GM21381 (cell line): Measurements from ENCODE around the gene OTUB1.

Source experiments
- ATAC-seq: cut with Tn5 transposase; IDR thresholded peaks from one replicate; pipeline ENCODE4 v1.9.1; 2021; ENCODE audit warnings: mild to moderate bottlenecking, moderate library complexity; ENCODE audit not compliant: unreplicated experiment

Gene OTUB1

DNA sequence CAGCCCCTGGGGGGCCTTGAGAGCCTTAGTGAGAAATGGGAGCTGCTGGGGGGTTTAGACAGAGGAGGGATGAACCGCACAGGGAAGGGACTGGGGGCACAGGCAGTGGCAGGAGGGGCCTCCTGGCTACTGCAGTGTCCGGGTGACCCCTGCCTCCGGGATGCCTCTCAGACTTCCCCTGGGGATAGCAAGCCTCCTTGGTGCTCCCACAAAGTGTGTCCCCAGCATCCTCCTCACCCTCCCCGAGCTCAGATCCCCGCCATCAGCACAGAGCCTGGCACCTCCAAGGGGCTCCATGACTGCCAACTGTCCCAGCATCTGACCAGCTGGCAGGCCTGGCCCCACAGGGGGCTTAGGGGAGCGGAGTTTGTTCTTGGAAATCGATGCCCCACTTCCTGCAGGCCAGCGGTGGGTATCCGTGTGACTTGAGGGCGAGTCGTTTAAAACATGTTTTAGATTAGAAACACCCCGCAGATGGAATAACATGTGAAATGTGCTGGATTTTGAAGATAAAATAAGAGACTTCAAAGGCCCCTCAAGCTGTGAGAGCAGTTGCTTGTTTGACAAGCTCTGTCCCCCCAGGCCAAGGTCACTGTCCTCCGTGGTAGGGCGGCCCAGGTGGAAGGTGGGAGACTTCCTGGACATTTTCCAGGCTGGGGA lies 36.0 kb downstream of the OTUB1 start:
- ATAC-seq, result no peak

- no peak for ATAC-seq
Observed at GRCh38 chr11:64023712-64024710, 37.8 kb downstream of the OTUB1 start.

- no peak for ATAC-seq
Observed at GRCh38 chr11:64025205-64025604, 39.0 kb downstream of the OTUB1 start.

DNA sequence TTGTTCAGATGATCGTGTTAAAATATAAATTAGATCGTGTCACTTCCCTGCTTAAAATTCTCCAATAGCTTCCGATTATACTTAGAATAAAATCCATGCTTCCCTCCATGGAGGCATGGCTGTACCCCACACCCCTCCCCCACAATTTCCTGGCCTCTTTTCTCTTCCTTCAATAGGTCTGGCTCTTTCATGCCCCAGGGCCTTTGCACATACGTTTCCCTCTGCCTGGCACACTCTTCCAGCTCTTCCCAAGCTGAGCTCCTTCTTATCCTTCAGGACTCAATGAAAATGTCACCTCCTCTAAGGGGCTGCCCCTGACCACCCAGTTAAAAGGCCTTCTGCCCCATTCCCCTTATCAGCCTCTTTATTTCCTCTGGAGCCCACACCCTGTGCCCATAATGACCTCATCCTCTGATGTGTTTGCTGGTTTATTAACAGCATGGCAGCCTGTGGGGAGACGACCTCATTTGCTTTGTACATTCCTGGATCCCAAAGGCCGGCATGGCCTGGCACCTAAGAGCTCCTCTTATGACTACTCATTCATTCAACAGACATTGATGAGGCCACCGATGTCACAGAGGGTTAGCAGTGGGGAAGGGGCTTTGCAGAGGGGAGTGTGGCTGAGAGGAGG lies 40.5 kb downstream of the OTUB1 start:
- no peak for ATAC-seq

GRCh38 chr11:64027651-64028397 lies 41.6 kb downstream of the OTUB1 start:
- no peak for ATAC-seq

DNA sequence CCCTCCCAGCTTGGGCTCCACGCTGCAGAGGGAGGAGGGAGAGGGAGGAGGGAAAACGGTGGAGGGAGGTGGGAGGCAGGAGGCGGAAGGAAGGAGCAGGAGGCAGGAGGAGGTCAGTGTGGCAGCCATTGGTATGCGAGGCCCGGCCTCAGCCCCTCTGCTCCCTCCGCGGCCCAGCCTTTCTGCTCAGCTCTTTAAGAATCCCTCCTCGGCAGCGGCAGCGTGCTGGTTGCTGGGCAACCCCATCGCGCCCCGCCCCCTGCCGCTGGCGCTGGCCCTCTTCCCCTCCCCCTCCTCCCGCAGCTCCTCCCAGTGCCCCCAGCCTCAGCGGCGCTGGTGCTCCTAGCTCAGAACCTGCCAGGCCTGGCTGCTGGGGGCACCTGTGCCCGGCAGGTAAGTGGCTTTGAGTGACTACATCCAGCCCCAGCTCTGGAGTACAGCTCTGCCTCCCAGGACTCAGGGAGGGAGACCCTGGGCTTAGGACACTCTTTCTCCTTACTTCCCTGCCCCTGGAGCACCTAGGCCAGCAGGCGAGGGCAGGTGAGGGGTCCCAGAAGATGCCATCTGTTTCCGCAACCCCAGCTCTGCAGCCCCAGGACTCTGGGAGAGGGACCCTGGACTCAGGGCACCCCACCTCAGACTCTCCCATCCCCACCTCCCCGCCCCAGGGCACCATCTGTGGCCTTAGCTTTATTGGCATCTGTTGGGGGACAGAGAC lies 42.3 kb downstream of the OTUB1 start:
- ATAC-seq, result no peak

DNA sequence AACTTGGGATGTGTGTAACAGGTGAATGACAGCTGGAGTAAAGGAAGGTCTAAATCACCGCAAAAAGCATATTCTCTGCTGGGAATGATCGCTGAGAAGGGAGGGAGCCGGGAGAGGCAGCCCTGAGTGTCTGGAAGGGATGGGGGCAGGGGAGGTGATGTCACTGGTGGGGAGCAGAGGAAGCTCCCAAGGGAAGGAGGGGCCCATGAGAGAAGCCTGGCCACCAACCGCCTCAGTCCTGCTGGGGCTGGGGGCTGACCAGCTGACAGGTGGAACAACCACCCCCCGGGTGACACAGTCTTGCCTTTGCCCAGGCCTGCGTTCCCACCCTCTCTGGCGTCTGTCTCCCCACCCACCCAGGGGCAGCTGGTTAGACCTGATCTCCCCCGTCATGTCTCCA lies 43.5 kb downstream of the OTUB1 start:
- ATAC-seq, result no peak

- no peak for ATAC-seq
Observed at GRCh38 chr11:64031001-64031400, 44.8 kb downstream of the OTUB1 start.

- no peak for ATAC-seq
Observed at GRCh38 chr11:64032050-64032449, 45.8 kb downstream of the OTUB1 start.

DNA sequence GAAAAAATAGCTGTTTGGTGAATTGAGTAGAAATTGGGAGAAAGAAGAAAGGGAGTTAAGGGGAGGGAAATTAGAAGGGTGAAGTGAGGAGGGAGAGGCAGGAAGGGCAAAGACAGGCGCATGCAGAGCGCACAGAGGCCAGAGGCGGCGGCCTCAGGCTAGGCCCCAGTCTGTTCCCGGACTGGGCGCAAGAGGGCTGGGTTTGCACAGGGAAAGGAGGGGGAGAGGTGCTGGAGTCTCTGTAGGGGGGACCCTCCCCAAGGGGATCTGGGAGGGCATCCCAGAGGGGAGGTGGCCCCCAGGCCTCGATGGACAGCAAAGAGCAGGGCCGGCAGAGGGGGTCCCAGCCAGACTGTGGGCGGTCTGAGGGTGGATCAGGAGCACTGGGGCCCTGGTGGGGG lies 48.2 kb downstream of the OTUB1 start:
- ATAC-seq, result no peak

- ATAC-seq, result no peak
Observed at GRCh38 chr11:64035081-64035524, 48.9 kb downstream of the OTUB1 start.

GRCh38 chr11:64035576-64035975 lies 49.3 kb downstream of the OTUB1 start, which contains the start of gene FLRT1:
Gene FLRT1 (plus strand): TSS chr11:64035931. CDS start chr11:64116268, 80,337 bp downstream.
- ATAC-seq, result no peak

DNA sequence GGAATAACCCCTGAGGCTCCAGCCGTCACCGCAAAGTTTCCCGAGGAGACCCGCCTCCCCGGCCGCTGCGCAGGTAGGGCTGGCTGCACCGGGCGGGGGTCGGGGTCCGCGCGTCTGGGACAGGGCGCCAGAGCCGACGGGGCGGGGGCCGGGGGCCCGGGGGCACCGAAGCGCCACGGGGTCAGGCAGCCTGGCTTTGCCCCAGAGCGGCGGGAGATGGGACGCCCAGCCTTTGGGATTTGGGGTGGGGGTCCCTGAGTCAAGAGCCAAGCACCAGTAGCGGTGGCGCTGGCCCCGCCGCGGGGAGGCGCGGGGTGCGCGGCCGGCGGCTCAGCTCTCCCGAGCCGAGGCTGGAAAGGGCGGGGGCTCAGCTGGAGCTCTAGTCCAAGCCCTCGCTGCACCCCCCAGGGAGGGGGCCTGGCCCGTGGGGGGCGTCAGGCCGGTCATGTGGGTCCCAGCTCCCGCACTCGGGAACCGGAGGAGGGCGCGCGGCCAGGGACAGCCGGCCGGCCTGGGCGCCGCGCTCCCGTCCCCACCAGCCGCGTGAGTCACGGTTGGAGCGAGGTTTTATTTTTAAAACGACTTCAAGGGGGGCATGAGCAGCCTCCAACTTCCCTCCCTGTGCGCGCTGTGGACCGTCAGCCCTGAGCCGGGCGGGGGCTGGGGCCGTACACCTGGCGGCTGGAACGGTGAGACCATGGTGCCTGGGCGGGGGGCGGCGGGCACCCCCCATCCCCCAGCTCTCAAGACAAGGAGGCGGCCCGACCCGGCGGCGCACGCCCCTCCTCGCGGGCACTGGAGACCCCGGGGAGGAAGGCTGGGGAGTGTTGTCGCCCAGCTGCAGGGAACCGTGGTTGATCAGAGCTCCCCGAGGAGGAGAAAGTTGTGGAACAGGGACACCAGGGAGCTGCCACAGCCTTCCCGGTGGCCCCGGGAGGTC lies 50.1 kb downstream of the OTUB1 start:
- ATAC-seq, result no peak

DNA sequence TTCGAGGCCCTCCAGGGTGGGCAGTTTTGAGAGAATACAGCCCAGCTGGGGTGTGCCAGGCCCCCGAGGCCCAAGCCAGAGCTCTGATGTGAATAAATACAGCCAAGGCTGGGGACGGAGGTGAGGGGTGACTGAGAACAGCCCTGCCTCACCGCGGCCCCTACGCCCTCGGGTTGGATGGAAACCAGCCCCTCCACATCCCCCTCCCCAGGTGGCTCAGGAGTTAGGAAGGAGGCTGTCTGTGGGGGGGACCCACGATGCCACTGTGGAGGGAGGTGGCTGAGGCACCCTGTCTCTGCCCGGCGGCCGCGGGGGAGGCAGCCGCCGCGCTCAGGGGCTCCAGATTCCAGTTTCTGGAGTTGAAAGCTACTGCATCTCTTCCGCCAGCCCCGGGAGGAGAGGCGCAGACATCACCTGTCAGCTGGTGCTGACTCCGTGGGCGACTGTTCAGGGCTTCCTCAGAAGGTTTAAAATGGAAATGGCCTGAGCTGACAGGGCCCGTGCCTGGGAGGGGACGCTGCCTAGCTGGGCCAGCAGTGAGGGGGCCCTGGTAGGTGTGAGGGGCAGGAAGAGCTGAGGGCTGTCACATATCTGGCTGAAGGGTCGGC lies 50.9 kb downstream of the OTUB1 start:
- ATAC-seq, result no peak

DNA sequence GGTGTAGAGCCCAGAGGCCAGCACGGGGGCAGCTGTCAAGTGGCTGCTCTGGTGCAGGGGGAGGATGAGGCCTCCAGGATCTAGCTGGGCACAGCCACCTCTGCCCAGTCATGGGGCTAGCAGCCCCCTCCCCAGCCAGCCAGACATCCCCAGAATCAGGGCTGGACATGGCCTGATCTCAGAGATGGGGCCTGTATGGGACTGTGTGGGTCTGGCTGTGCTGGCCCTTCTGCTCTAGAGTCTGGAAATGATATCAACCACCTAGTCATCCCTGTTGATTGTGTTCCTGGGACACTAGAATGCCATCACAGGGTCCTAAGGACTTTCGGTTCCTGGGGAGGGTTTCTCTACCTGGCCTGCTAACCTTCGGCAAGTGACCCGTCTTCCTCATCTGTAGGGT lies 52.3 kb downstream of the OTUB1 start:
- ATAC-seq, result no peak

DNA sequence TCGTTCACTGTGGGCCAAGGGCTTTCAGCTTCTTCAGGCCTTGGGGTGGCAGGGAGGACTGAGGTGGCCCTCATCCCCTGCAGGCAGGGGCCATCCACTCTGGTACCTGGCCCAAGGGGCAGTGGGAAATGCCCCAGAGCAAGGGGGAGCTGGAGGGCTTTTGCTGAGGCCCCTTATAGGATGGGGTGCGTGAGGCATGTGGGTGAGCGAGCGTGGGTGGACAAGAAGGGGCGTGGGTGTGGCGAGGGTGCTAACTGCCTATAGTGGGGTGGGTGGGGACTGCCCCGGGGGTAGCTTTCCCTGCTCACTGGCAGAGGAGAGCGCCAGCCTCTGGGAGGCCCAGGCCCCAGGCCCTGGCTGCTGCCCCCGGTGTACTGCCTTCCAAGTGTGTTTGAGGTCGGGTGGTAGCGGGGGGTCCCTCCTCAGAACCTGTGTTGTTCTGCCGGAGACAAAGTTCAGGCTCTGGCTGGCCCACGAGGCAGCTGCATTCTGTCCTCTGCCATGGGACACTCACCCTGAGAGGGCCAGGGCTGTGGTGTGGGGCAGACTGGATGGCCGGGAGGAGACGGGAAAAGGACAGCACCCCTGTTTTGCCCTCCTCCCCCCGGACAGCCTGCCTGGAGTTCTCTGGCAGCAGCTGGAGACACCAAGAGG lies 52.9 kb downstream of the OTUB1 start:
- no peak for ATAC-seq

DNA sequence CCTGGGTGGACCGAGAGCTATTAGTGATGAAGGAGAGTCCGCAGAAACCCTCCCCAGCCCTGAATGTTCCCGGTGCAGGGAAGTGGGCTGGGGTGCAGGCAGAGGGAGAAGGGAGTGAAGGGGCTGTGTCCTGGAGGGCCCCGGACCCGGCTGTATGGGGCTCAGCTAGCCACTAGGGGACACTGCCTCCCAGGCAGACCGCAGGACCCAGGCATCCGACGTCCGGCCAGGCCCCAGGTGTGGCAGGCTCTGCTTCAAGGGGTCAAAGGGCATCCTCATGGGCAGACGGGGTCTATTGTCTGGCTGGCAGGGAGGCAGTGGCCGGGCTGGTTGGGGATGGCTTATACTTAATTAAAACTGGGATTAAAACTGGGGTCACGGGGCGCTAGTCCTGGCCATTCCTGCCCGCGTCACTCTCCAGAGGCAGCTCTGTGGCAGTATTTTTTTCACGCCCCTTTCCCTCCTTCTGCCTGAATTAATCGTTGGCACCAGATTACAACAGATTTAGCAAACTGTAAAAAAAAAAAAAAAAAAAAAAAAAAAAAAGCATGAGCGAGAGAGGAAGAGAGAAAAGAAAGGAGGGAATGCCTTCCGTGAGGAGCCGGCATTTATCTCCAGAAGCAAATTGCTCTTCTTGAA lies 54.6 kb downstream of the OTUB1 start:
- no peak for ATAC-seq

GRCh38 chr11:64041846-64042245 lies 55.6 kb downstream of the OTUB1 start:
- ATAC-seq, result no peak
